Gastrocnemius medialis (tissue), 4 donors: ENCODE measurements around the gene KRT82. TPM values are rescaled to one million over a fixed set of nuclear protein-coding genes. Genes with fewer than 3 reads are reported as not detected.

Experiments
- ATAC-seq, 2 donors: fragments of 150-250 bp; one replicate each; pipeline ENCODE4 v1.9.1; 2016
- DNase-seq, 2 donors: peaks; one replicate each; pipeline ENCODE4 v3.0.0-alpha.2; 2019
- H3K27ac ChIP-seq, 4 donors: fragments of 200-600 bp; sonication (generic); 1 replicate in 1 of 4; 2 replicates in 3 of 4; pipeline ENCODE4 v1.5.1; 2016 to 2018; ENCODE audit warnings: mild to moderate bottlenecking in 2 of 4, moderate library complexity in 1 of 4
- H3K27me3 ChIP-seq, 3 donors: fragments of 200-600 bp; sonication (generic) in 2 of 3; 1 replicate in 1 of 3; 2 replicates in 2 of 3; pipeline versions ENCODE4 v1.5.1 to v1.6.0; 2016 to 2019; ENCODE audit warnings: mild to moderate bottlenecking in 1 of 3, moderate library complexity in 1 of 3
- H3K36me3 ChIP-seq, 2 donors: fragments of 200-600 bp; sonication (generic) in 1 of 2; one replicate each; pipeline ENCODE4 v1.5.1; 2017 to 2018
- H3K4me1 ChIP-seq, 2 donors: fragments of 200-600 bp; sonication (generic) in 1 of 2; one replicate each; pipeline ENCODE4 v1.5.1; 2016 to 2017; ENCODE audit warnings: mild to moderate bottlenecking in 2 of 2
- H3K4me3 ChIP-seq, 4 donors: fragments of 200-600 bp; sonication (generic) in 3 of 4; 1 replicate in 1 of 4; 2 replicates in 3 of 4; pipeline ENCODE4 v1.5.1; 2016 to 2019; ENCODE audit warnings: mild to moderate bottlenecking in 2 of 4
- H3K9me3 ChIP-seq, 3 donors: fragments of 200-600 bp; sonication (generic) in 2 of 3; 1 replicate in 1 of 3; 2 replicates in 2 of 3; pipeline ENCODE4 v1.5.1; 2016 to 2019
- POLR2A ChIP-seq, 2 donors: fragments of 450-650 bp; IDR thresholded peaks; one replicate each; pipeline ENCODE4 v1.6.1; 2017; ENCODE audit warnings: antibody characterized with exemption in 2 of 2, mild to moderate bottlenecking in 2 of 2, moderate library complexity in 2 of 2
- in situ Hi-C, 4 donors: fragments of 200-750 bp; cut with MboI; loops; one replicate each; pipeline versions ENCODE4 v1.15.0 to v1.8.0; 2017; ENCODE audit warnings: low sequenced_read_pairs in 4 of 4
- intact Hi-C: fragments of 100-400 bp; cut with DNase I; formaldehyde crosslinking; loops from one replicate; pipeline ENCODE4 v1.15.1; 2023; ENCODE audit warnings: low total_unique reads
- total RNA-seq, 4 donors: library from RNA; depleted of rRNA; stranded (reverse); fragments of >200 nt; gene quantifications; one replicate each; pipeline versions ENCODE4 v1.1.0 to v1.2.3, GENCODE V29; 2016
- TF ChIP-seq, protein P1 (sequence below), 5 experiments: fragments of 450-650 bp in 3 of 5; fragments of 200-600 bp in 2 of 5; sonication (generic) in 2 of 5; IDR thresholded peaks in 4 of 5; conservative IDR thresholded peaks in 1 of 5; 1 replicate in 4 of 5; 2 replicates in 1 of 5; pipeline ENCODE4 v1.5.1; 2016 to 2019; ENCODE audit warnings: antibody characterized with exemption in 5 of 5, mild to moderate bottlenecking in 3 of 5, moderate library complexity in 3 of 5

KRT82 gene
- total RNA-seq, 4 donors from 2014 or later, result not detected

DNA sequence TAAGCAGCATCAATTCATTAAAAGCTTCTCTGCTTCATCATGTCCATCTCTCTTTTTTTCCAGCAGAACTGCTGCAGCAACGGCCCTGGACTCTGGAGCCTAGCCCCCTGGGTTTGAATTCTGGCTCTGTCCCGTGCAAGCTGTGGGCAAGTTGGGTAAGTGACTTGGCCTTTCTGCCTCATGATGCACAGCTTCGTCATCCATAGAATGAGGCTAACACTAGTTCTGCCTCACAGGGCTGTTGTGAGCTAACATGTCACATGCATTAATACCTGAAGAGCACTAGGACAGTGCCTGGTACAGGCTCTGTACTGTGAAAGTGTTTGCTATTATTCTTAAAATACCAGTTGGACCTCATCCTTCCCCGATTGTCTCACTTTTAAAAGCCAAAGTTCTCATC lies 4.2 kb downstream of the KRT82 start:
- H3K27me3 ChIP-seq, result peaks cover 0 to 10% (median 9%) of the 10 kb centered on the region in 3 donors
- in situ Hi-C loops, result no loop called here
- no peak for ATAC-seq

DNA sequence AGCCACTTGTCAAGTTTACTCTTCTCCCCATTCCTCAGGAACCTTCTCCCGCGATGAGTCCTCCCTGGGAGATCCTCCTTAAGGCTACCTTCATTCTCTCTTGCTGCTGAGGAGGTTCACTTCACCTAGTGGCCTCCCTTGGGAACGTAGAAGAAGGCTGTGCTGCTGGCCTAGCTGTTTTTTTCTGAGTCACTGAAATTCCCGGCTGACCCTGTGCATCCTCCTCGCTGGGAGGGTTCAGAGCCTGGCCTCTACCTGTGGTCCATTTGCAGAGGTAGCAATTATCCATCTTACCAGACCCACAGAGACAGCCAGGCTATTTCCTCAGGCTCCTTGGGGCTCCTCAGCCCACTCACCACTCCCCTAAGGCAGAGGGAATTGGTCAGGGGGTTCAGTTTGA lies 4.6 kb downstream of the KRT82 start:
- no peaks in the 10 kb centered on the region for H3K4me1 ChIP-seq
- no peak overlapping the region for H3K4me3 ChIP-seq
- H3K9me3 ChIP-seq, result no peaks in the 10 kb centered on the region
- H3K27me3 ChIP-seq, result peaks cover 0 to 12% (median 10%) of the 10 kb centered on the region in 3 donors
- no peak overlapping the region for H3K27ac ChIP-seq
- no peak for TF ChIP-seq POLR2A (IDR thresholded peaks at IDR 0.05)
- TF ChIP-seq, protein P1, sequence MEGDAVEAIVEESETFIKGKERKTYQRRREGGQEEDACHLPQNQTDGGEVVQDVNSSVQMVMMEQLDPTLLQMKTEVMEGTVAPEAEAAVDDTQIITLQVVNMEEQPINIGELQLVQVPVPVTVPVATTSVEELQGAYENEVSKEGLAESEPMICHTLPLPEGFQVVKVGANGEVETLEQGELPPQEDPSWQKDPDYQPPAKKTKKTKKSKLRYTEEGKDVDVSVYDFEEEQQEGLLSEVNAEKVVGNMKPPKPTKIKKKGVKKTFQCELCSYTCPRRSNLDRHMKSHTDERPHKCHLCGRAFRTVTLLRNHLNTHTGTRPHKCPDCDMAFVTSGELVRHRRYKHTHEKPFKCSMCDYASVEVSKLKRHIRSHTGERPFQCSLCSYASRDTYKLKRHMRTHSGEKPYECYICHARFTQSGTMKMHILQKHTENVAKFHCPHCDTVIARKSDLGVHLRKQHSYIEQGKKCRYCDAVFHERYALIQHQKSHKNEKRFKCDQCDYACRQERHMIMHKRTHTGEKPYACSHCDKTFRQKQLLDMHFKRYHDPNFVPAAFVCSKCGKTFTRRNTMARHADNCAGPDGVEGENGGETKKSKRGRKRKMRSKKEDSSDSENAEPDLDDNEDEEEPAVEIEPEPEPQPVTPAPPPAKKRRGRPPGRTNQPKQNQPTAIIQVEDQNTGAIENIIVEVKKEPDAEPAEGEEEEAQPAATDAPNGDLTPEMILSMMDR (IDR thresholded peaks at IDR 0.05 in 4 of 5, conservative IDR thresholded peaks at IDR 0.05 in 1 of 5), result no peak
- intact Hi-C loops (no loop called here), in situ Hi-C loops (no loop called here)
- no peaks in the 10 kb centered on the region for H3K36me3 ChIP-seq
- ATAC-seq (no peak), DNase-seq (no peak)

More for the DNA sequence above, 4.2 kb downstream of the KRT82 start:
- DNase-seq, result no peak
- H3K9me3 ChIP-seq, result no peaks in the 10 kb centered on the region
- no peaks in the 10 kb centered on the region for H3K4me1 ChIP-seq
- no peak overlapping the region for H3K4me3 ChIP-seq
- no peaks in the 10 kb centered on the region for H3K36me3 ChIP-seq
- intact Hi-C loops, result no loop called here
- TF ChIP-seq POLR2A (IDR thresholded peaks at IDR 0.05), result no peak
- TF ChIP-seq, protein P1 (IDR thresholded peaks at IDR 0.05 in 4 of 5, conservative IDR thresholded peaks at IDR 0.05 in 1 of 5), result no peak
- H3K27ac ChIP-seq, result no peak overlapping the region

DNA sequence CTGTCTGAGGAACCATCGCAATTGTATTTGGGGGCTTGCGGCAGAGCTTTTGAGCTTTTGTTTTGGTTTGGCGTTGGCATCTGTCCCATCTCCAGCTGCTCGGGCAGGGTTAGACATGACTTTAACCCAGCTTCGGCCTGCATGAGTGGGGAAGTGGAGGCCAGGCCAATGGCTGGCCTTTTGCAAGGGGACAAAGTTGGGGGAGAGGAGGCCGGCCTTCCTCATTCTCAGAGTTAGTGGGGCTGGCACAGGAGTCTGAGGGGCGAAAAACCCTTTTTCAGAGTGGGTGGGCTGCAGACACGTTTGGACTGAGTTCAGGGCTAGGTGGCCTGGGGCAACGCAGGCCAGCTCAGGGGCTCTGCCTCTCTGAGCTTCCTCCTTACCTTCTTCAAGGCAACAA lies 5.2 kb downstream of the KRT82 start:
- Histone ChIP-seq H3K27ac (no peak overlapping the region), H3K36me3 (no peaks in the 10 kb centered on the region), H3K4me3 (no peak overlapping the region), H3K4me1 (no peaks in the 10 kb centered on the region), H3K27me3 (peaks cover 0 to 13% (median 10%) of the 10 kb centered on the region in 3 donors), H3K9me3 (no peaks in the 10 kb centered on the region)
- TF ChIP-seq POLR2A (IDR thresholded peaks at IDR 0.05), result no peak
- TF ChIP-seq, protein P1 (IDR thresholded peaks at IDR 0.05 in 4 of 5, conservative IDR thresholded peaks at IDR 0.05 in 1 of 5), result no peak
- no peak for DNase-seq
- in situ Hi-C loops, result no loop called here
- ATAC-seq, result no peak
- intact Hi-C loops, result no loop called here

DNA sequence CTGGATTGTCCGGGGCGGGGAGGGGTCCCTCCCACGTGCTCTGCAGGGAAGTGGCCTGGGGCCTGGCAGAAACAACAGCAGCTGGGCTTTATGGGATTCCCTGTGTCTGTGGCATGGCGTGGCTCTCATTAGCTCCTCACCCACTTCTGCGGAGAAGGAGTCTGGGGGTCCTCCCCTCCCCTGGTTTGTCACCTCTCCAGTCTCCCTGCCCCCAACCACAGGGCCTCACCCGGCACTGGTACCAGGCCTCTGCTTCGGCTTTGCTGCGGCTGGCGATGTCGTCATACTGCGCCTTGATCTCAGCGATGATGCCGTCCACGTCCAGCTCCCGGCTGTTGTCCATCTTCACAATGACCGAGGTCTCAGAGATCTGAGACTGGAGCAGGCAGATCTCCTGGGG lies 6.4 kb downstream of the KRT82 start:
- H3K36me3 ChIP-seq, result no peaks in the 10 kb centered on the region
- no peak for TF ChIP-seq POLR2A (IDR thresholded peaks at IDR 0.05)
- TF ChIP-seq, protein P1 (IDR thresholded peaks at IDR 0.05 in 4 of 5, conservative IDR thresholded peaks at IDR 0.05 in 1 of 5), result no peak
- in situ Hi-C loops, result loop anchor here in 1 of 4 donors (25.0 kb wide), 1 partner anchor 588 kb away; no protein-coding TSS in a partner anchor

DNA sequence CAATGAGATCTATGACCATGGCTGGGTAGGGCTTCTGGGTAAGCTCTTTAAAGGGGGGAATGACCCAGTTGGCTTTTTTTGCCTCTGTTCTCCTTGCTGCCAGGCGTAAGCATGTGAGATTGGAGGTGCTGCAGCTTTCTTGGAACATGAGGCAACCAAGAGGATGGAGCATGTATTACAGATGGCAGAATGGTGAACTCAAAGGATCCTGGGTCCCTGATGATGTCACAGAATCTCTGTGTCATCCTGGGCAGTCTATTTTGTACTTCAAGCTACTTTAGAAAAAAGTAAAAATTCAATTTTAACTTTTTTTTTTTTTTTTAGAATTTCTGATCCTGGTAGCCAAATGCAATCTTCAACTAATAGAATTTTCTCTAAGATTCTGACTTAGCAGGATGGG lies 8.0 kb downstream of the KRT82 start:
- TF ChIP-seq, protein P1 (IDR thresholded peaks at IDR 0.05 in 4 of 5, conservative IDR thresholded peaks at IDR 0.05 in 1 of 5), result no peak
- no peak for TF ChIP-seq POLR2A (IDR thresholded peaks at IDR 0.05)
- no peak overlapping the region for H3K4me3 ChIP-seq
- H3K36me3 ChIP-seq, result no peaks in the 10 kb centered on the region
- no peak for ATAC-seq
- no peak overlapping the region for H3K27ac ChIP-seq
- DNase-seq, result no peak
- no peaks in the 10 kb centered on the region for H3K9me3 ChIP-seq
- in situ Hi-C loops (loop anchor here in 1 of 4 donors (25.0 kb wide), 1 partner anchor 589 kb away; no protein-coding TSS in a partner anchor), intact Hi-C loops (no loop called here)
- peaks cover 0 to 13% (median 10%) of the 10 kb centered on the region in 3 donors for H3K27me3 ChIP-seq
- H3K4me1 ChIP-seq, result no peaks in the 10 kb centered on the region

More for the DNA sequence above, 6.4 kb downstream of the KRT82 start:
- ATAC-seq (no peak), DNase-seq (no peak)
- intact Hi-C loops, result no loop called here
- H3K27ac ChIP-seq, result no peak overlapping the region
- H3K27me3 ChIP-seq, result peaks cover 0 to 13% (median 10%) of the 10 kb centered on the region in 3 donors
- H3K4me3 ChIP-seq, result no peak overlapping the region
- no peaks in the 10 kb centered on the region for H3K4me1 ChIP-seq
- H3K9me3 ChIP-seq, result no peaks in the 10 kb centered on the region
